Spleen (tissue), 11 donors: ENCODE results near the gene TRPC5OS. TPM values are rescaled to one million over a fixed set of nuclear protein-coding genes. Genes with fewer than 3 reads are reported as not detected.

Experiments
- DNase-seq: peaks from one replicate; pipeline ENCODE4 v3.0.0-alpha.2; 2020
- H3K27ac ChIP-seq, 8 donors: fragments of 200-600 bp; sonication (generic) in 7 of 8; 1 replicate in 4 of 8; 2 replicates in 4 of 8; pipeline versions ENCODE4 v1.5.0 to v1.8.0; 2016 to 2021; ENCODE audit warnings: inconsistent platforms in 4 of 8, mild to moderate bottlenecking in 4 of 8, moderate library complexity in 1 of 8
- H3K27me3 ChIP-seq, 7 donors: fragments of 200-600 bp; sonication (generic) in 6 of 7; replicated peaks in 1 of 7; 1 replicate in 4 of 7; 2 replicates in 3 of 7; pipeline versions ENCODE4 v1.5.0 to v1.8.0; 2016 to 2021; ENCODE audit warnings: inconsistent platforms in 3 of 7, mild to moderate bottlenecking in 1 of 7
- H3K36me3 ChIP-seq, 6 donors: fragments of 200-600 bp; sonication (generic) in 5 of 6; 1 replicate in 4 of 6; 2 replicates in 2 of 6; pipeline versions ENCODE4 v1.5.0 to v1.8.0; 2016 to 2021; ENCODE audit warnings: inconsistent platforms in 2 of 6
- H3K4me1 ChIP-seq, 6 donors: fragments of 200-600 bp; sonication (generic) in 5 of 6; 1 replicate in 3 of 6; 2 replicates in 3 of 6; pipeline versions ENCODE4 v1.5.0 to v1.8.0; 2016 to 2021; ENCODE audit warnings: inconsistent platforms in 3 of 6
- H3K4me3 ChIP-seq, 8 donors: fragments of 200-600 bp; sonication (generic) in 7 of 8; 1 replicate in 4 of 8; 2 replicates in 4 of 8; pipeline versions ENCODE4 v1.5.0 to v1.8.0; 2016 to 2021; ENCODE audit warnings: inconsistent platforms in 4 of 8, mild to moderate bottlenecking in 4 of 8, moderate library complexity in 2 of 8
- H3K9me3 ChIP-seq, 8 donors: fragments of 200-600 bp; sonication (generic) in 7 of 8; 1 replicate in 4 of 8; 2 replicates in 4 of 8; pipeline versions ENCODE4 v1.5.0 to v1.8.0; 2016 to 2021; ENCODE audit warnings: inconsistent platforms in 4 of 8
- CTCF ChIP-seq, 11 experiments: fragments of 200-600 bp in 7 of 11; fragments of 450-650 bp in 4 of 11; sonication (generic) in 4 of 11; IDR thresholded peaks in 8 of 11; conservative IDR thresholded peaks in 3 of 11; 1 replicate in 7 of 11; 2 replicates in 4 of 11; pipeline versions ENCODE4 v1.4.0 to v1.8.0; 2016 to 2021; ENCODE audit warnings: antibody characterized with exemption in 11 of 11, inconsistent platforms in 4 of 11, mild to moderate bottlenecking in 1 of 11
- POLR2A ChIP-seq, 3 donors: fragments of 450-650 bp; IDR thresholded peaks; one replicate each; pipeline ENCODE4 v1.5.1; 2017; ENCODE audit warnings: antibody characterized with exemption in 3 of 3, mild to moderate bottlenecking in 1 of 3
- POLR2AphosphoS5 ChIP-seq, 3 donors: sonication (generic); formaldehyde crosslinking; IDR thresholded peaks; one replicate each; pipeline ENCODE4 v1.5.1; 2017; ENCODE audit warnings: antibody characterized with exemption in 3 of 3
- WGBS, 5 donors: extraction: QIAGEN DNeasy Blood & Tissue Kit in 3 of 5; methylation state at CpG; one replicate each; pipeline versions ENCODE4 v1.1.5 to v1.1.7; 2013 to 2018; 5-methylcytosine and 5-hydroxymethylcytosine counted together
- intact Hi-C: fragments of 100-400 bp; cut with DNase I; formaldehyde crosslinking; loops from one replicate; pipeline ENCODE4 v1.15.0; 2023; ENCODE audit warnings: low total_unique reads
- polyA plus RNA-seq, 3 donors: library from polyadenylated mRNA; stranded (reverse); fragments of 200-250 nt; gene quantifications; one replicate each; pipeline ENCODE4 v1.2.1, GENCODE V29; 2013
- total RNA-seq, 7 donors: library from RNA; depleted of rRNA in 3 of 7; stranded (reverse); fragments of >200 nt in 3 of 7; fragmentation: NEBNext Ultra II Directional in 4 of 7; extraction: Animal tissue kit (Norgen Biotek cat#: 25700) in 4 of 7; gene quantifications; one replicate each; pipeline versions ENCODE4 v1.1.0 to v1.2.1, GENCODE V29; 2016 to 2021
- donor health status: healthy with polysubstance abuse.
- donor health status: DM: no; HTN: no; CAD: no; lungs with moderate emphysema.
- donor health status: DM: no; HTN: no; CAD: no.
- donor health status: Bipolar disorder and iron deficiency.
- donor health status: healthy.
- donor health status: DM: no; HTN: no; CAD: no.
- donor health status: DM: yes; HTN: yes; CAD: no.

Gene TRPC5OS
- total and polyA plus RNA-seq, 10 donors, result 0.04 TPM; not detected in 9

GRCh38 chrX:111877681-111878080, 1.7 kb downstream of the TRPC5OS start:
- Histone ChIP-seq H3K9me3 (no peaks in the 10 kb centered on the region), H3K36me3 (no peaks in the 10 kb centered on the region), H3K27ac (no peak overlapping the region), H3K4me1 (no peaks in the 10 kb centered on the region), H3K27me3 (no peaks in the 10 kb centered on the region), H3K4me3 (no peak overlapping the region)
- 57 to 89% (median 73%) methylated on average over 3 of the region's 3 CpGs for WGBS, 5 donors
- TF ChIP-seq CTCF (IDR thresholded peaks at IDR 0.05 in 8 of 11, conservative IDR thresholded peaks at IDR 0.05 in 3 of 11), result no peak
- TF ChIP-seq POLR2AphosphoS5 (IDR thresholded peaks at IDR 0.05), result no peak
- no peak for TF ChIP-seq POLR2A (IDR thresholded peaks at IDR 0.05)
- intact Hi-C loops, result no loop called here
- DNase-seq, result no peak

DNA sequence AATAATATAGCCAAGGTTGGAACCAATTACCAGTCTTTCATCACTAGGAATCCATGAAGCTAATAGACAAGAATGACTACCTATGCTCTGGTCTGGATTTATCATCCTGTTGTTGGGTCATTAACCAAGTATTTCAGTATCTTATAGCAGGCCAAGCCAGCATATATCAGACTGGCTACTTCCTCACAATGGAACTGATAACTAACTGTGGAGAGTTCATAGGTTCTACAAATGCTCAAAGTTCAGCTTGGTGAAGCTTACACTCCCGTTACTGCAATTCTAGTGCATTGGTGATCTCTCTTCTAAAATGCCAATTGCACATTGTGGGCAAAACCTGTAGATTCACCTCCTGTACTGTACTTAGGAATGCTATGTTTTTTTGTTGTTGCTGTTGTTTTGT, 4.8 kb downstream of the TRPC5OS start:
- Histone ChIP-seq H3K27ac (no peak overlapping the region), H3K36me3 (no peaks in the 10 kb centered on the region), H3K9me3 (no peaks in the 10 kb centered on the region), H3K4me1 (no peaks in the 10 kb centered on the region), H3K27me3 (no peaks in the 10 kb centered on the region), H3K4me3 (no peak overlapping the region)
- DNase-seq, result no peak
- intact Hi-C loops, result no loop called here
- 90 to 100% (median 94%) methylated on average over 1 of the region's 1 CpG for WGBS, 5 donors
- TF ChIP-seq POLR2AphosphoS5 (IDR thresholded peaks at IDR 0.05) (no peak), CTCF (IDR thresholded peaks at IDR 0.05 in 8 of 11, conservative IDR thresholded peaks at IDR 0.05 in 3 of 11) (no peak), POLR2A (IDR thresholded peaks at IDR 0.05) (no peak)

DNA sequence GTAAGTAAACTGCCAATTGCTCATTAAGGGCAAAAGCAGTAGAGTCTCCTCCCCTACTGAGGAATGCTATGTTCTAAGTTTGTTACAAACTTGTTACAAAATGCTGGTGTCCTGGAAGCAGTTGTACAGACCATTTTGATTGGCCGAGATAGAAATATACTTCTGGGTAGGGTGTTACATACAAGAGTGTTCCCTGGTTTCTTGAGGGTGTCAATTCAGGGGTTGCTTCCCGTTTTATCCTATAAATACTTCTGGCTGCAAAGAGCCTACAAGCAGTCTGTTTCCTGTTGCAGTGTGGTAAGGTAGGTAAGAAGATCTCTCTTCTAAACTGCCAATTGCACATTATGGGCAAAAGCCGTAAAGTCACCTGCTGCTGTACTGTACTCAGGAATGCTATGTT, 5.7 kb downstream of the TRPC5OS start:
- no peaks in the 10 kb centered on the region for H3K36me3 ChIP-seq
- 50 to 63% (median 61%) methylated on average over 3 of the region's 3 CpGs for WGBS, 5 donors
- H3K9me3 ChIP-seq, result no peaks in the 10 kb centered on the region
- no peaks in the 10 kb centered on the region for H3K27me3 ChIP-seq
- no peak for TF ChIP-seq POLR2AphosphoS5 (IDR thresholded peaks at IDR 0.05)
- TF ChIP-seq CTCF (IDR thresholded peaks at IDR 0.05 in 8 of 11, conservative IDR thresholded peaks at IDR 0.05 in 3 of 11), result no peak
- no peak for TF ChIP-seq POLR2A (IDR thresholded peaks at IDR 0.05)
- no peak overlapping the region for H3K4me3 ChIP-seq
- no peak for DNase-seq
- no peaks in the 10 kb centered on the region for H3K4me1 ChIP-seq
- no peak overlapping the region for H3K27ac ChIP-seq
- intact Hi-C loops, result no loop called here

DNA sequence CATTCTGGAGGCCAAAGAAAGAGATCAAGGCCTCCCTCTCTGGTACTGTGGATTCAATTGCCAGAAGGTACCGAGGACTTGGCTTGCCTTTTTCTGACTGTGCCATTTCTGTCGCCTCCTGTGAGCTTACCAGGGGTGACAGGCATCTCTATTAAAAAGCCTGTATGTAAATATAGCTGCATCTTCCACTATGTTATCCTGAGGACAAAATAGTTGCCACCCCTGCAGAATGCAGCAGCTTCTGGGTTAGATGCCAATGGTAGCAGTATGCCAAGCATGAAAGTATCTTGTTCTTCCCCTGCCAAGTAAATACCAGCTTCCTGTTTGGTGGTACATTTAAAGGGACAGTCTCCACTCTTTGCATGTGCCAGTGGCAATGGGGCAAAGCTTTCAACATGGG, 10.7 kb downstream of the TRPC5OS start:
- Histone ChIP-seq H3K36me3 (no peaks in the 10 kb centered on the region), H3K27ac (no peak overlapping the region), H3K4me3 (no peak overlapping the region), H3K9me3 (no peaks in the 10 kb centered on the region), H3K27me3 (no peaks in the 10 kb centered on the region), H3K4me1 (no peaks in the 10 kb centered on the region)
- no peak for DNase-seq
- intact Hi-C loops, result no loop called here
- 86 to 100% (median 93%) methylated on average over 2 of the region's 2 CpGs for WGBS, 5 donors
- TF ChIP-seq POLR2AphosphoS5 (IDR thresholded peaks at IDR 0.05), result no peak
- TF ChIP-seq CTCF (IDR thresholded peaks at IDR 0.05 in 8 of 11, conservative IDR thresholded peaks at IDR 0.05 in 3 of 11), result no peak
- TF ChIP-seq POLR2A (IDR thresholded peaks at IDR 0.05), result no peak
